NCI-H1092 (cell line): ENCODE results near the gene STXBP2.

Experiments
- DNase-seq: peaks from one replicate; lab custom pipeline; 2025; lab: John Stamatoyannopoulos, UW

STXBP2 gene

GRCh38 chr19:7614859-7615741, 21.8 kb upstream of the STXBP2 start:
- no peak for DNase-seq

GRCh38 chr19:7617172-7617571, 19.7 kb upstream of the STXBP2 start:
- DNase-seq = no peak

DNA sequence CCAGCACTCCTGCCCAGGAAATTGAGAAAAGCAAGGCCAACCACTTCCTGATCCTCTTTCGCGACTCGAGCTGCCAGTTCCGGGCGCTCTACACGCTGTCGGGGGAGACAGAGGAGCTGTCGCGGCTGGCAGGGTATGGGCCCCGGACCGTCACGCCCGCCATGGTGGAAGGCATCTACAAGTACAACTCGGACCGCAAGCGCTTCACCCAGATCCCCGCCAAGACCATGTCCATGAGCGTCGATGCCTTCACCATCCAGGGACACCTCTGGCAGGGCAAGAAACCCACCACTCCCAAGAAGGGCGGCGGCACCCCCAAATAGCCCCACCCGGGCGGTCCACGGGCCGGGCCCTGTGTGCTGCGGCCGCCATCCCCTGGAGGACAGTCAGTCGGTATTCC, 19.2 kb upstream of the STXBP2 start:
- no peak for DNase-seq

DNA sequence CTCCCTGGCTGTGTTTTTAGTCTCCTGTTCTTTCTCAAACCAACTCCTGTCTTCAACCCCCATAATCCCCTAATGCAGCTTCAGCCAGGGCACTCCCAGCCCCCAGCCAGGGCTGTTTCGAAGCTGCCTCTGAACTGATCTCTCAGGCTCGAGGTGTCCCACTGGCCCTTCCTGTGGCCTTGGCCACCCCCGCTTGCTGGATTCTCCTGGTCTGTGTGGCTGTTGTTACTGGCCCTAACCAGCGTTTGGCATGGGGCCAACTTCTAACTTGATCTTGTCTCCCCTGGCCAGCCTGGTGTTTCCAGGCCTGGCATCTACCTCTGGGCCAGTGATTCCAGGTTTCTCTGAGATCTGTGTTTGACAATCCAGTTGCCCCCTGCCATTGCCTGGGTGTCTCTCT, 18.6 kb upstream of the STXBP2 start:
- DNase-seq = no peak

DNA sequence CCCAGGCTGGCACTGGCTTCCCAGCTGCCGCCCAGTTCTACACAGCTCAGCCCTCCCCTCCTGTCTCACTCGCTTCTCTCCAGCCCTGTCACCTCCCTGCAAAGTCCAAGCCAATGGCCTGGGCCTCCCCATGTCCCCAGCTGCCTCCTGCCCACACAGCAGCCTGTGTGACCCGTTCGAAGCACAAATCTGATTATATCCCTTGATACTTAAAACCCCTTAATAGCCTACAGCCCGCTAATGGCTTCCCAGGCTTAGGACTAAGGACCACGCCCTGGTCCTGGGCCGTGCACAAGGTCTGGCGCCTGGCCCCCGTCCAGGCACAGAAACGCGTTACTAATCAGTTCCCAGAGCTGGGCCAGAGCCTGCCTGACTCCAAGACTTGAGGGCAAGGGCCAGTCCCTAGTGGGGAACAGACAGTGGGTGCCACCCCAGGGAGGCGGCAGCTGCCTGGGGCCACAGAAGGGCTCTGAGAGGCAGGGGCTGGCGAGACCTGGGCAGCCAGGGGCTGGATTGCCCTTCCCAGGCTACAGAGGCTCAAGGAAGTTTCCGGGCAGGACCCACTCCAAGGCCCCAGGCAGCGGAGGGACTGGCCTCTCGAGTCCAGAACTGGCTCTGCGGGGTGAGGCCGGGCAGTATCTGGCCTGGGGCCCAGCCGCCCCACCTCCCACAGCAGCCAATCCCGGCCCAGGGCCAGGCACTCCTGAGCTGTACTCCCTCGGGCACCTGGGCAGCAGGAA, 18.0 kb upstream of the STXBP2 start:
- DNase-seq = no peak

DNA sequence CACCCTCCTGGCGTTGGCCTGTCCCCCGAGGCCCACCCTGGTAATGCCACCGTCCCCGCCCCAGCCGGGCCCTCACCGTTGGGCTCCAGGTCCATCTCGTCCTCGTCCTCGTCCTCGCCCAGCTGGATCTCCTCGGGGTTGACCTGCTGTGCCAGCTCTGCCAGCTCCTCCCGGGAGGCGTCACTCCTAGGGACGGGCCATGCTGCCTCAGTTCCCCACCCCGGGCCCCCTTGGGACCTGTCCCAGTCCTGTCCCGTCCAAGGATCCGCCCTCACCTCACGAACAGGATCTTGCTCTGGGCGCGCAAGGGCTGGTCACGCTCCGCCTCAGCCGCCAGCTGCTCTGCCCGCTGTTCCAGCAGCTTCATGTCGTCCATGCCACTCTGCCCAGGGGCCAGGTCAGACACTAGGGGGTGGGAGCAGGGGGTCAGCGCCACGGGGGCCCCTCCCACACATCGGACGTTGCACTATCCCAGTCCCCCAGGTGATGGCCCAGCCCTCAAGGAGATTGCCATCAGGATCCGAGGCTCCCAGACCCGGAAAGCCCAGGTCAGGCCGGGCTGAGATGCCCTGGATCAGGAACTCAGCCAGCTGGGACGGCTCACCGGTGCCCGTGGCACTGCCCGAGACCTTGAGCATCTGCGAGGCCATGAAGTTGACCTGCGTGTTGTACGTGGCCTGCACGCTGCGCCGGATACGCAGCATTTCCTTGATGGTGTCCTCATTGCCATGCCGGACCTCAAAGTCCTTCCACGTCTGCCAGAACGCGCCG, 17.1 kb upstream of the STXBP2 start:
- no peak for DNase-seq

DNA sequence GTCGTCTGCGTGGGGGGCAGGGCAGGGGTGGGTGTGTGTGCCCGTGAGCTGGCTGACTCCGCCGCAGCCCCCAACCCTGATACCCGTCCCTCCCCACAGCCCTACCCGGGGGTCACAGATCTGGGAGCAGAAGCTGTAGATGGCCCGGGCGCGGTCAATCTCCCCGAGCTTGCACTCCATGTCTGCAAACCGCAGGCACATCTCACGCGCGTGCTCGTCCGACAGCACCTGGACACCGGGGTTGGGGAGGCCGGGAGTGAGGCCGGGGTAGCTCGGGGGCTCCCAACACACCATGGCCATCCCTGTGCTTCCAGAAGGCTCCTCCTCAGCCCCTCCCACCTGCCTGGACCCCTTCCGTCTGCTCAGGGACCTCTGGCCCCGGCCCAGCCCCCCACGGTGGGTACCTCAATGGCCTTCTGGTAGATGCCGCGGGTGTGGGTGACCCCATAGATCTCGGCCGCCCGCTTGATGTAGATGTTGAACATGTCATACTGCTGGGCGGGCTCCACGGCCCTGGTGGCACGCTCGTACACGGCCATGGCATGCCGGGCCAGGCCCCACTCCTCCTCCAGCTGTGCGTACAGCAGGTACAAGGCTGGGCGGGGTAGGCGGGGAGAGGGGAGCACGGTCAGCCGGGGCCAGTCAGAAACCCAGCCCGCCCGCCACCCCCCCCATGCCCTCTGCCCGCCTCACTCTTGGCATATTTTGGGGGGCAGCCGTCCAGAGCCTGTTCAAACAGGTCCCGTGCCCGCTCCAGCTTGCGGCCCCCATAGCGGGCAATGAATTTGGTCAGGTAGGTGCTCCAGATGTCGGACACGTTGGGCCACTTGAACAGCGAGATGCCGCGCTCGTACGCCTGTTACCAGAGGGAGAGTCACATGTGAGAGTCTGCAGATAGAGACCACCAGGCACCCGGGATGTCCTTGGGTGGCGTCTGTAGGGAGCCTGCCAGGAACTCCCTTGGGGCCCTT, 16.2 kb upstream of the STXBP2 start:
- no peak for DNase-seq

DNA sequence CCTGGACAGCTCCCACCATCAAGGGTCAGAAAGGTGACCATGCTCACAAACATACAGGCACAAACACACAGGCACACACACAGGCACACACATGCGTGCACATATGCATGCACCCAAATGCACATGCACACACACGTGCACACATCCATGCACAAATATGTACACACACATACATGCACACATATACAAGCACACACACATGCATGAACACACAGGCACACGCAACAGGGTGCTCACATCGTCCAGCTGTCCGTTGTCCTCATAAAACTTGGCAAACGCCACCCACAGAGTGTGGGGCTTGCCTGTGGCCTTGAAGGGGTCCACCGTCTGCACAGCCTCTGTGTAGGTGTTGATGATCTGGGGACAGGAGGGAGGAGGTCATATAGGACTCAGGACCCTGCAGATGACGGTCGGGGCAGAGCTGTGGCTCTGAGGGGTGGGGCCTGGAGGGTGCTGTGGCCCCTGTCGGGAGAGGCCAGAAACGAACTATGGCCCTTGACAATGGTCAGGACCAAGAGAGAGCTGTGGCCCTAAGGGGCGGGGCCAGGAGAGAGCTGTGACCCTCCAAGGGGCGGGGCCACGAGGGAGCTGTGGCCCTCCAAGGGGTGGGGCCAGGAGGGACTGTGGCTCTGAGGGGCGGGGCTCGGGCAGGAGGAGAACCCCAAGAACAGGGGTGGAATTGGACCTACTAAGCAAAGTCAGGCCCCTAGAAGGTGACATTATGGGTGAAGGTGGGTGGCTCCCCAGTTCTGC, 13.8 kb upstream of the STXBP2 start:
- DNase-seq = no peak

- no peak for DNase-seq
Observed at GRCh38 chr19:7623725-7624603, 12.9 kb upstream of the STXBP2 start.

GRCh38 chr19:7624810-7625209, 12.1 kb upstream of the STXBP2 start:
- no peak for DNase-seq

DNA sequence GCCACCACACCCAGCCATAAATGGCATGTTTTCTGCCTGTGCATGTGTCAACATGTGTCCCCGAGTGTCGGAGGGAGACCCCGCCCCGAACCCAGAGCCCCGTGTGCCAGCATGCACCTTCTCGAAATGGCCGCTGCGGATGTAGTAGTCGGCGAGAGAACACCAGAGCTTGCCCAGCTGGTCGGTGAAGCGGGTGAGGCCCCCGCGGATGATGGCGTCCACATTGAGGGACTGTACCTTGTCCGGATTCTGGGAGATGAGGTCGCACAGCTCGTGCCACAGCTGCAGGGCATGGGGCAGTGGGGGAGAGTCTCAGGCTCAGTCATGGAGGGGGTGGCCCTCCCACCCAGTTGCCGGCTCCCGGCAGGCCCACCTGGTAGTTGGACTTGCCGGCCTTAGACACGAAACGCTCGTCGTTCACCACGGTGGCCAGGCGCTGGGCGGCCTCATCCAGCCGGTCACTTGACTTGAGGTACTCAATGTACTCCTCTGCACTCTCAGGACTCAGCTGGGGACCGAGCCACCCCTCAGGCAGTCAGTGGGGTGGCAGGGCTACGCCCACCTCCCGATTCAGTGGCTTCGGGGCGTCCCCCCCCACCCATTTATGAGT, 11.0 kb upstream of the STXBP2 start:
- no peak for DNase-seq

GRCh38 chr19:7627166-7627565, 9.7 kb upstream of the STXBP2 start:
- DNase-seq = no peak

DNA sequence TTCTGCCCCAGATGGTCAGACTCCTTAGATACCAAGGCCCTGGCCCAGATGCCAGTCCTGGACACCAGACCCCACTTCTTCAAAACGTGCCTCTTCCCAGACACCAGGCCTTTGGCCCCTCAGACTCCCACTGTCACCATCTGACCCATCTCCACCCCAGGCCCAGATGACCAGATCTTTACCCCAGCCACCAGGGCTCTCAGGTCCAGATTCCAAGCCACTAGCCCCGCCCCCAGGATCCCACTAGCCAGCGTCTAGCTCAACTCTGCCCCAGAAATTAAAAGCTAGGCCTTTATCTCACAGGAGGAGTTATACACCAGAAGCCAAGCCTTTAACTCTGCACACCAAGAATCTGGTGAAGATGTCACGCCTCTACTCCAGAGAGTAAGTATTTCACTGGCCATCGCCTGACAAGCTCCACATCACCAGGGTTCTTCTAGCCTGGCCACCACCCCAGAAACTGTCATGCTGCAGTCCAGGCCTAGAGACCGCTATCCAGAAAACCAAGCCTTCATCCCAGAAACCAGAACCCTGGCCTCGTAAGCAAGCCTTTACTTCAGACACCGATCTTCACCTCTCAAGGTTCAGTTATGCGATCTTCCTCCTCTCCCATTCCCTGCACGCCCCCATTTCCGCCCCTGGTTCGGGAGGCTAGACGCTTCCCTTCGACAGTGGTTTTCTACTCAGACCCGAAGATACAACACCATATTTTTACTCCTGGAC, 8.2 kb upstream of the STXBP2 start:
- DNase-seq = no peak

- DNase-seq = peak; percentile 98
Observed at GRCh38 chr19:7629347-7630054, 7.4 kb upstream of the STXBP2 start, which contains the start of the genes PET100 and XAB2. Gene PET100, plus strand, starts transcription at chr19:7629793. Its CDS starts 41 bp downstream, at chr19:7629834. Gene XAB2, minus strand, starts transcription at chr19:7629545. Its CDS starts 18 bp downstream, at chr19:7629527.

- DNase-seq = no peak
Observed at GRCh38 chr19:7631577-7631976, 5.3 kb upstream of the STXBP2 start.

DNA sequence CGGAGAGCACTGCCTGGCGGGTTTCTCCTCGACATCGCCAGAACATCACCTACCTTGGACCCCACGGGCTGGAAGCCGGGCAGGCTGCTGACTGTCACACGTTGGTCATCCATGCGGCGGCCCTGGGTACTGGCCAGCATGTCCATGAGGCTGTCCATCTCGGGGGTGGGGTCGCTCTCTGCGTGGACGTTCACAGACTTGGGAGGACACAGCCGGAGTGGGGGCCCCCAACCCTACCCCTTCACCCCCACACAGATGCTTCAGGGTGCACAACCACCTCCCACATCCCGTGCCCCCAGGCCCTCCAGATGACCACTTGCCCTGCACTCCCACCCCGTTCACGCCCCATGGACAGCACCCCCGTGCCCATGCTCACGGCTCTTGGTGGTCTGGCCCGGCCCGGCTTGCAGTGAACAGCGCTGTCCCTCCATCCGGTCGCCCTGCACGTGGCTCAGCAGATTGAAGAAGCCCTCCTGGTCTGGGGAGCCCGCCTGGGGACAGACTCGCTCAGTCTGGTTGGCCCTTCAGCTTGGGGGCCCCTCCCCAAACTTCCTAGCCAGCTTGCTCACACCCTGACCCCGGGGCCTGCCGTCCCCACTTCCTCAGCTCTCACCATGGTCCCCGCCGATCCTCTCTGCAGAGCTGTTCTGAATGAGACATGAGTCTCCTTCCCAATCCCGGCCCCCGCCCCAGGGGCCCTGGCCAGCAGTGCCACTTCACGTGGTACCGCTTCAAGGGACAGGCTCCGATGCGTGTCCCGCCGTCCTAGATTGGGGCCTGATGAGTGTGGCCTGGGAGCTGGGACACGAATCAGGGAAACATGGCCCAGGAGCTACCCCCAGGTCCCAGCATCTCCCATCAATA, 4.3 kb upstream of the STXBP2 start:
- no peak for DNase-seq

GRCh38 chr19:7633698-7634097, 3.2 kb upstream of the STXBP2 start, which contains the start of gene PCP2:
Gene PCP2, minus strand, starts transcription at chr19:7633719. Its CDS starts 262 bp downstream, at chr19:7633457.
- DNase-seq = no peak
